Endodermal cell (in vitro differentiated cells): Measurements from ENCODE around the gene PPP1R9A. TPM values are rescaled to one million over a fixed set of nuclear protein-coding genes. Genes with fewer than 3 reads are reported as not detected.

ENCODE experiments used
- DNase-seq: peaks from one replicate; pipeline ENCODE4 v3.0.0-alpha.2; 2017
- H3K27ac ChIP-seq: 2 replicates; pipeline ENCODE4 v1.5.1; 2013; ENCODE audit warnings: mild to moderate bottlenecking, low read depth, low read length, moderate library complexity
- H3K27me3 ChIP-seq: 2 replicates; pipeline ENCODE4 v1.6.1; 2013; ENCODE audit warnings: mild to moderate bottlenecking, low read length, moderate library complexity; ENCODE audit not compliant: insufficient read depth, control insufficient read depth, poor library complexity, severe bottlenecking
- H3K36me3 ChIP-seq: 2 replicates; pipeline ENCODE4 v1.7.0; 2013; ENCODE audit warnings: mild to moderate bottlenecking, low read length, moderate library complexity; ENCODE audit not compliant: control insufficient read depth, insufficient read depth
- H3K4me1 ChIP-seq: one replicate; pipeline ENCODE4 v1.7.0; 2013; ENCODE audit warnings: low read length; ENCODE audit not compliant: control insufficient read depth, insufficient read depth
- H3K4me3 ChIP-seq: 2 replicates; pipeline ENCODE4 v1.5.1; 2013; ENCODE audit warnings: mild to moderate bottlenecking, low read length, moderate library complexity
- H3K9ac ChIP-seq: 2 replicates; pipeline ENCODE4 v1.6.1; 2013; ENCODE audit warnings: mild to moderate bottlenecking, low read length, moderate library complexity; ENCODE audit not compliant: poor library complexity, severe bottlenecking; ENCODE audit errors: extremely low read depth
- H3K9me3 ChIP-seq: 2 replicates; pipeline ENCODE4 v1.6.1; 2013; ENCODE audit warnings: mild to moderate bottlenecking, low read length, moderate library complexity; ENCODE audit not compliant: control insufficient read depth
- H3K27ac Mint-ChIP-seq: 2 replicates; pipeline ENCODE4 v1.8.0; 2020; ENCODE audit warnings: mixed read lengths
- H3K27me3 Mint-ChIP-seq: 2 replicates; pipeline ENCODE4 v1.8.0; 2021; ENCODE audit warnings: mild to moderate bottlenecking, mixed read lengths; ENCODE audit not compliant: insufficient read depth
- H3K36me3 Mint-ChIP-seq: 2 replicates; pipeline ENCODE4 v1.8.0; 2020; ENCODE audit warnings: low read depth, mixed read lengths
- H3K4me1 Mint-ChIP-seq: 2 replicates; pipeline ENCODE4 v1.8.0; 2020; ENCODE audit warnings: mixed read lengths
- H3K4me3 Mint-ChIP-seq: 2 replicates; pipeline ENCODE4 v1.8.0; 2020; ENCODE audit warnings: mild to moderate bottlenecking, moderate library complexity, mixed read lengths
- H3K9me3 Mint-ChIP-seq: 2 replicates; pipeline ENCODE4 v1.8.0; 2020; ENCODE audit warnings: mild to moderate bottlenecking, mixed read lengths
- WGBS, 2 experiments: methylation state at CpG; one replicate each; pipeline versions ENCODE4 v1.1.5 to v1.1.7; 2013; ENCODE audit warnings: missing lambda C conversion rate in 2 of 2, mixed read lengths in 1 of 2; ENCODE audit not compliant: insufficient coverage in 1 of 2, insufficient read length in 1 of 2; 5-methylcytosine and 5-hydroxymethylcytosine counted together
- total RNA-seq, 2 donors: library from RNA; stranded (reverse); fragmentation: NEBNext Ultra II Directional in 1 of 2; extraction: Animal tissue kit (Norgen Biotek cat#: 25700) in 1 of 2; gene quantifications; 2 replicates in 1 of 2; 3 replicates in 1 of 2; pipeline ENCODE4 v1.2.1, GENCODE V29; 2021
- TF ChIP-seq, protein P1 (sequence below): fragments of 200-600 bp; sonication (generic); conservative IDR thresholded peaks from 2 replicates; pipeline ENCODE4 v1.5.0; 2021; ENCODE audit warnings: antibody characterized with exemption, mild to moderate bottlenecking

The PPP1R9A gene
- total RNA-seq, 2 donors from 2014 or later: 38.7 to 39.4 TPM

DNA sequence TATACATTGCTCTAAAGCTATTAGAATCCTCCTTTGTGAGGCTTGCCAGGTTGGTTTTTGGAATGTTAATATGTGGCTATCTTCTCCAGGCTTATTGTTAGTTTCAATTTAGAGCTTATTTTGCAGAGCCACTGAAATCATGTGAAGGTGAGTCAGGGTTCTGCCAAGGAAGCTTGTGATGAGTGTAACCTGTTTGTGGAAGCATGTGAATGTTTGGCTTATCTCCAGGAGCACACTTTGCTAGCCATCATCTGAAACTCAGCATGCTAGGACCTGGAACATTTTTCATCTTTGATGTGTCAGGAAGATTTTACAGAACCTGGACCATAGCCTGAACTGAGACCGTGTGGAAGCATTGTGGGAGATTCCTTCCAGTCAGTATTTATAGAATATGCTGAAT lies 197.3 kb downstream of the PPP1R9A start:
- DNase-seq: no peak
- WGBS, 2 experiments: 87 to 90% methylated on average over 1 of the region's 1 CpG
- TF ChIP-seq, protein P1, sequence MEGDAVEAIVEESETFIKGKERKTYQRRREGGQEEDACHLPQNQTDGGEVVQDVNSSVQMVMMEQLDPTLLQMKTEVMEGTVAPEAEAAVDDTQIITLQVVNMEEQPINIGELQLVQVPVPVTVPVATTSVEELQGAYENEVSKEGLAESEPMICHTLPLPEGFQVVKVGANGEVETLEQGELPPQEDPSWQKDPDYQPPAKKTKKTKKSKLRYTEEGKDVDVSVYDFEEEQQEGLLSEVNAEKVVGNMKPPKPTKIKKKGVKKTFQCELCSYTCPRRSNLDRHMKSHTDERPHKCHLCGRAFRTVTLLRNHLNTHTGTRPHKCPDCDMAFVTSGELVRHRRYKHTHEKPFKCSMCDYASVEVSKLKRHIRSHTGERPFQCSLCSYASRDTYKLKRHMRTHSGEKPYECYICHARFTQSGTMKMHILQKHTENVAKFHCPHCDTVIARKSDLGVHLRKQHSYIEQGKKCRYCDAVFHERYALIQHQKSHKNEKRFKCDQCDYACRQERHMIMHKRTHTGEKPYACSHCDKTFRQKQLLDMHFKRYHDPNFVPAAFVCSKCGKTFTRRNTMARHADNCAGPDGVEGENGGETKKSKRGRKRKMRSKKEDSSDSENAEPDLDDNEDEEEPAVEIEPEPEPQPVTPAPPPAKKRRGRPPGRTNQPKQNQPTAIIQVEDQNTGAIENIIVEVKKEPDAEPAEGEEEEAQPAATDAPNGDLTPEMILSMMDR: no peak
- no peaks in the 10 kb centered on the region for H3K9me3 ChIP-seq
- H3K36me3 ChIP-seq: peaks cover 4% of the 10 kb centered on the region
- H3K27ac Mint-ChIP-seq: no peak overlapping the region
- no peaks in the 10 kb centered on the region for H3K27me3 Mint-ChIP-seq
- H3K4me1 ChIP-seq: no peaks in the 10 kb centered on the region
- no peak overlapping the region for H3K4me3 Mint-ChIP-seq
- H3K4me3 ChIP-seq: no peak overlapping the region
- H3K36me3 Mint-ChIP-seq: peaks cover 8% of the 10 kb centered on the region
- peaks cover 1% of the 10 kb centered on the region for H3K9me3 Mint-ChIP-seq
- no peak overlapping the region for H3K27ac ChIP-seq
- H3K27me3 ChIP-seq: no peaks in the 10 kb centered on the region
- H3K9ac ChIP-seq: no peak overlapping the region
- H3K4me1 Mint-ChIP-seq: peaks cover 8% of the 10 kb centered on the region

DNA sequence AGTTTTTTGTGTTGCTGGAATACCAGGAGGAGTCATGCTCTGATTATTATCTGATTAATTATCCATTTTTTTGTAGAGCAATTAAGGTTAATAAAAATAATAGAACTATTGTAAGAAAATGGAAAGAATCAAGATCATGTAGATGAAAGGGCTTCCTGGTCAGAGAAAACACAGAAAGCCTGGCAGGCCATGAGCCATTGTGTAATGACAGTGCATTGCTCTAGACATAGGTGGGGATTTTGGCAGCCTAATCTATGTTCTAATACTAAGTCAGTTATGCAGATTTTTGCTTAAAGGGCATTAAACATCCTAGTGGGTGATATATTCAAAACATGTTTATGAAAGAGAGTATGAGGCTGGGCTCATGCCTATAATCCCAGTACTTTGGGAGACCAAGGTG lies 198.2 kb downstream of the PPP1R9A start:
- TF ChIP-seq, protein P1: no peak
- Histone ChIP-seq H3K27ac (no peak overlapping the region), H3K36me3 (peaks cover 4% of the 10 kb centered on the region), H3K9ac (no peak overlapping the region), H3K4me1 (no peaks in the 10 kb centered on the region), H3K4me3 (no peak overlapping the region), H3K27me3 (no peaks in the 10 kb centered on the region), H3K9me3 (no peaks in the 10 kb centered on the region)
- H3K36me3 Mint-ChIP-seq: peaks cover 5% of the 10 kb centered on the region
- peaks cover 8% of the 10 kb centered on the region for H3K4me1 Mint-ChIP-seq
- peaks cover under 1% of the 10 kb centered on the region for H3K9me3 Mint-ChIP-seq
- no peak overlapping the region for H3K4me3 Mint-ChIP-seq
- DNase-seq: no peak
- H3K27ac Mint-ChIP-seq: no peak overlapping the region
- H3K27me3 Mint-ChIP-seq: no peaks in the 10 kb centered on the region

DNA sequence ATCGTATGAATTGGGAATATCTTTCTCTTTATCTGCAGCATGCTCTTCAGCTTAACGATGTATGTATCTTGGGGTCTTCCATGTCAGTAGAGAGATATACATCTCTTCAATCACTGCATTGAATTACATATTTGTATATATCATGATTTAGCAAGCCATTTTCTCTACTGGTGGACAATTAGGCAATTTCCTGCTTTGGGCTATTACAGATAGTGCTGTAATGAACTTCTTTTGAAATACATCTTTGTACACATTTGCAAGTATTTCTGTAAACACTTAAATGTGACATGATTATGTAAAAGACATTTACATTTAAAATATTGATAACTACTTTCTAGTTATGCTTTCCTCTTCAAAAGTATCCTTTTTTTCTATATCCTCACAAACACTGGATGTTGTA lies 199.0 kb downstream of the PPP1R9A start:
- Histone ChIP-seq H3K4me1 (no peaks in the 10 kb centered on the region), H3K36me3 (peaks cover under 1% of the 10 kb centered on the region), H3K4me3 (no peak overlapping the region), H3K9ac (no peak overlapping the region), H3K27me3 (no peaks in the 10 kb centered on the region), H3K27ac (no peak overlapping the region), H3K9me3 (no peaks in the 10 kb centered on the region)
- Mint-ChIP-seq H3K9me3 (no peaks in the 10 kb centered on the region), H3K4me3 (no peak overlapping the region), H3K36me3 (peaks cover under 1% of the 10 kb centered on the region), H3K27ac (no peak overlapping the region), H3K4me1 (peaks cover 8% of the 10 kb centered on the region), H3K27me3 (no peaks in the 10 kb centered on the region)
- TF ChIP-seq, protein P1: no peak
- no peak for DNase-seq
- 100% methylated on average over 1 to 2 of the region's 2 CpGs for whole genome bisulfite sequencing, 2 experiments
